ENCODE data around the gene MSH4.

MSH4 gene

GRCh38 chr1:75932304-75932703 is 135.6 kb downstream of the MSH4 start, which contains the start of gene ASB17:
Gene ASB17 (minus strand): TSS chr1:75932404. CDS start chr1:75932291, 113 bp downstream.
- no peak for DNase-seq

DNA sequence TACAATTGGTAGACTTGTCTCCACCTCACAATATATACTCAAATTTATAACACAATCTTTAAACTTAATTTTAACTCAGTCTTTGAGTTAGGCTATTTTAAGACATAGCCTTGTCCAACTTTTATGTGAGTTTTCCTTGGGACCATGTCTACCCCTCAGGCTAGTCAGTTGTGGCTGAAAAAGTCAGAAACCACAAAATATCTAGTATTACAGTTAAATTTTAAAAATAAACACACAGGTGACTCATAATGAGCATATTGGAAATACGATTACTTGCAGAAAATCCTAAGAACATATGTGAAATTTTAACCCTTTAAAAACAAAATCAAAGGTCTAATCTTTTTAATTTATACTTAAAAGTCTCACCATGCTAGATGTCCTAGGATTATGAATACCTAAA is 140.4 kb downstream of the MSH4 start:
- DNase-seq, result no peak

DNA sequence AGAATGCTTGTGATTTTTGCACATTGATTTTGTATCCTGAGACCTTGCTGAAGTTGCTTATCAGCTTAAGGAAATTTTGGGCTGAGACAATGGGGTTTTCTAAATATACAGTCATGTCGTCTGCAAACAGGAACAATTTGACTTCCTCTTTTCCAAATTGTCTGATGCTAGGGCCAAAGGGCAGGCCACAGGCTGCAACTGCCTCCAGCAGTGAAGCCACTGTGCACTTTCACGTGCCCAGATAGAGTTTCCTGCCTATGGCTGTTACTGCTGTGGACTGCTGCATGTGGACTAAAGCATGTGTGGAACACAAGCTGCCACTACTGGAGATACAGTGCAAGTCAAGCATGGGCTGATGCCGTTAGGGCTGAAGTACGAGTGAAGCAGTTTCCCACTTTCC is 146.4 kb downstream of the MSH4 start:
- peak in 2 of 58 donors; percentile 2 to 14 for DNase-seq

- DNase-seq, result no peak
These were observed 153.5 kb downstream of the MSH4 start for GRCh38 chr1:75950176-75950575.

DNA sequence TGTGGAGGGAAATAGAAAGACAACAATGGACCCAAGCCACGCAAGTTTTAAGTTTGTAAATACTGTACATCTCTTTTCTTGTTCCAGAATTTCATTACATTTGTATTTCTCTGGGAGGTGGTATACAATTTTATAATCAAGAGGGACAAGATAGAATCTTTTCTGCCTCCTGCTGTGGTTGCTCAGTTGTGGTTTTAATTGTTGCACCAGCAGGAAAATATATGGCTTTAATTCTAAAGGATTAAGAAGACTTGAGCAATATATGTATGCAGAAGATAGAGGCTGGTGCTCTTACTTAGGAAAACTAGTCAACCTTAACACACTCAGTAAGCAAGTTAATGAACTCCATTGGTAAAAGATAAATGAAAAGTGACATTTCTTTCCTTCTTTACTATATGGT is 155.3 kb downstream of the MSH4 start:
- DNase-seq, result no peak

DNA sequence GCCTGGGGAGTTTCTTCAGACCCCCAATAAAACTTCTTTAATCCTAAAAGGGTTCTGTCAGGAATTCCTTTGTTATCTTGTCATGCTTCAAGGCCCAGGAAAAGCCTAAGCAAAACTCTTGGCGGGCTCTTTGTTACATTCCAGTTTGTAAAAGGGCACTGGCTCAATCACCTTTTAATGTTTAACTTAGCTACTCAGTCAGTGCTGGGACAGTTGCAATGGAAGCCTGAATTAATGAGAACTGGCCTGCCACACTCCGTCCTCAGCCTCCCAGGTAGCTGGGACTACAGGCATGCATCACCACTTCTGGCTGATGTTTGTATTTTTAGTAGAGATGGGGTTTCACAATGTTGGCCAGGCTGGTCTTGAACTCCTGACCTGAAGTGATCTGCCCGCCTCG is 156.8 kb downstream of the MSH4 start:
- DNase-seq, result no peak

GRCh38 chr1:75954586-75954985 is 157.9 kb downstream of the MSH4 start:
- DNase-seq, result no peak

Data from anterior cingulate cortex (tissue), 58 donors.